ENCODE data around the gene IRF2BPL.

DNA sequence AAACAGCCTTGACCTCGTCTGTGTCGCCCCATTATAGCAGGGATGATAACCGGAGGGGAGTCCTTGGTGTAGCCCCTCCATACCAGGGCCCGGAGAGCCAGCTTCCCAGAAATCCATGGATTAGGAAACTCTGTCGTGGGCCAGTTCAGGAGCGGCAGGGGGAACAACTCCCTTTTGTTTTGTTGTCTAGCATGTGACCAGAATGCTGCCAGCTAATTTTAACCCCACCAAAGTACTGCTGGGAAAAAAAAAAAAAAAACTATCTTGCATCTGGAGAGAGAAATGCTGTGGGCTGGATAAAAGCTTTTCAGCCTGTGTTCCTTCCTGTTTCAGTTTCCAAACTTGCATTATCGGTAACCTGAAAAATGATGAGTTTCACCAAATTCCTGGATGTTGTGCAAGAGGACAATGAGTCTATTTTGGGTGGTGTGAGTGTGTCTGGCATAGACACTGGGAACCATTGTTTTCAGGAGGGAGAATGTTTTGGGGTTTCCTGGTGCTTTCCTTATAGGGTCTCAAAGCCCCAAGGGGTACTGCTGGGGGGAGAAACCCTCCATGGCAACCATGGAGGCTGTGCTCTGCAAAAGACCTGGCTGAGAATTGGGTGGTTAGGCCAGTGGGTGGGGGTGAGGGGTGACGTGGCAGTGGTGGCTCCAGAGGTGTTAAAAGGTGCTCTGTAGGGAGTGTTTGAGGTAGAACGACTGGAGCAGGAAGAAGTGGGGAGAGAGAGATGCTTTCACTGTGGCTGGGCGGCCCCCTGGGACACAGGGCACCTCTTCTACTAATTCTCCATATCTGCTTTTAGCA lies 14.9 kb upstream of the IRF2BPL start:
- TF ChIP-seq, protein P1, sequence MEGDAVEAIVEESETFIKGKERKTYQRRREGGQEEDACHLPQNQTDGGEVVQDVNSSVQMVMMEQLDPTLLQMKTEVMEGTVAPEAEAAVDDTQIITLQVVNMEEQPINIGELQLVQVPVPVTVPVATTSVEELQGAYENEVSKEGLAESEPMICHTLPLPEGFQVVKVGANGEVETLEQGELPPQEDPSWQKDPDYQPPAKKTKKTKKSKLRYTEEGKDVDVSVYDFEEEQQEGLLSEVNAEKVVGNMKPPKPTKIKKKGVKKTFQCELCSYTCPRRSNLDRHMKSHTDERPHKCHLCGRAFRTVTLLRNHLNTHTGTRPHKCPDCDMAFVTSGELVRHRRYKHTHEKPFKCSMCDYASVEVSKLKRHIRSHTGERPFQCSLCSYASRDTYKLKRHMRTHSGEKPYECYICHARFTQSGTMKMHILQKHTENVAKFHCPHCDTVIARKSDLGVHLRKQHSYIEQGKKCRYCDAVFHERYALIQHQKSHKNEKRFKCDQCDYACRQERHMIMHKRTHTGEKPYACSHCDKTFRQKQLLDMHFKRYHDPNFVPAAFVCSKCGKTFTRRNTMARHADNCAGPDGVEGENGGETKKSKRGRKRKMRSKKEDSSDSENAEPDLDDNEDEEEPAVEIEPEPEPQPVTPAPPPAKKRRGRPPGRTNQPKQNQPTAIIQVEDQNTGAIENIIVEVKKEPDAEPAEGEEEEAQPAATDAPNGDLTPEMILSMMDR (IDR thresholded peaks at IDR 0.05): no peak
- TF ChIP-seq EZH2 (IDR thresholded peaks at IDR 0.05) (no peak), EZH2phosphoT487 (IDR thresholded peaks at IDR 0.05) (no peak)
